CD4-positive, alpha-beta T cell treated with Interleukin-12 subunit alpha and Interleukin-12 subunit beta, for 1 hour (primary cell): Measurements from ENCODE around the gene KAT8.

Experiments
- DNase-seq: peaks from one replicate; pipeline ENCODE4 v3.0.0-alpha.2; 2020

Gene KAT8

GRCh38 chr16:31117384-31118222 lies at the start of gene KAT8:
Gene KAT8, plus strand, starts transcription at chr16:31117664. Its CDS starts 18 bp downstream, at chr16:31117682.
- DNase-seq, result peak; percentile 97

- DNase-seq, result no peak
Measured at GRCh38 chr16:31071861-31072260, 45.6 kb upstream of the KAT8 start.

GRCh38 chr16:31072540-31073141 lies 44.8 kb upstream of the KAT8 start:
- DNase-seq, result peak; percentile 33

- peak; percentile 85 for DNase-seq
Measured at GRCh38 chr16:31073142-31073969, 44.1 kb upstream of the KAT8 start.

- peak; percentile 98 for DNase-seq
Measured at GRCh38 chr16:31073970-31074813, 43.3 kb upstream of the KAT8 start, which contains the start of the genes ZNF646 and ZNF668. Gene ZNF646, plus strand, starts transcription at chr16:31074422. Its CDS starts 1,903 bp downstream, at chr16:31076325. Gene ZNF668, minus strand, starts transcription at chr16:31074240. Its CDS starts 9,781 bp downstream, at chr16:31064459.

- no peak for DNase-seq
Measured at GRCh38 chr16:31074814-31075183, 42.7 kb upstream of the KAT8 start.

- DNase-seq, result no peak
Measured at GRCh38 chr16:31076319-31076718, 41.1 kb upstream of the KAT8 start.

- no peak for DNase-seq
Measured at GRCh38 chr16:31077024-31077423, 40.4 kb upstream of the KAT8 start.

- DNase-seq, result no peak
Measured at GRCh38 chr16:31077592-31078396, 39.7 kb upstream of the KAT8 start.

GRCh38 chr16:31078597-31079341 lies 38.7 kb upstream of the KAT8 start:
- no peak for DNase-seq

GRCh38 chr16:31079342-31079944 lies 38.0 kb upstream of the KAT8 start:
- no peak for DNase-seq

- DNase-seq, result no peak
Measured at GRCh38 chr16:31080035-31080629, 37.3 kb upstream of the KAT8 start.

- no peak for DNase-seq
Measured at GRCh38 chr16:31080756-31081419, 36.6 kb upstream of the KAT8 start.

- DNase-seq, result no peak
Measured at GRCh38 chr16:31081428-31082351, 35.8 kb upstream of the KAT8 start.

GRCh38 chr16:31082368-31083045 lies 35.0 kb upstream of the KAT8 start:
- no peak for DNase-seq

GRCh38 chr16:31083081-31083480 lies 34.4 kb upstream of the KAT8 start:
- DNase-seq, result no peak

GRCh38 chr16:31083556-31083955 lies 33.9 kb upstream of the KAT8 start:
- no peak for DNase-seq

GRCh38 chr16:31083981-31084380 lies 33.5 kb upstream of the KAT8 start:
- DNase-seq, result no peak
